ENCODE data around the gene NUP50. TPM values are rescaled to one million over a fixed set of nuclear protein-coding genes. Genes with fewer than 3 reads are reported as not detected.
A peak's percentile ranks its signal among the peaks of the same experiment; 100 is the strongest.

NUP50 gene
- total RNA-seq, 1 experiment from 2014 or later = 186 TPM

- in situ Hi-C loops (cut with HindIII; ENCODE audit: low pct_unique_long_range_greater_than_20kb, low sequenced_read_pairs) = no loop called here
- no peak for DNase-seq (ENCODE audit: low read depth, low spot score)
Measured at GRCh38 chr22:45155050-45155840, 8.5 kb upstream of the NUP50 start.

- in situ Hi-C loops (cut with HindIII; ENCODE audit: low pct_unique_long_range_greater_than_20kb, low sequenced_read_pairs) = no loop called here
Measured at GRCh38 chr22:45157907-45158306, 5.8 kb upstream of the NUP50 start.

GRCh38 chr22:45159652-45160462 lies 3.9 kb upstream of the NUP50 start:
- in situ Hi-C loops (cut with HindIII; ENCODE audit: low pct_unique_long_range_greater_than_20kb, low sequenced_read_pairs) = no loop called here
- peak; percentile 61 for DNase-seq (ENCODE audit: low read depth, low spot score)

More at GRCh38 chr22:45157907-45158306, 5.8 kb upstream of the NUP50 start:
- no peak for DNase-seq (ENCODE audit: low read depth, low spot score)

GRCh38 chr22:45162531-45162930 lies 1.2 kb upstream of the NUP50 start:
- DNase-seq (ENCODE audit: low read depth, low spot score) = no peak
- in situ Hi-C loops (cut with HindIII; ENCODE audit: low pct_unique_long_range_greater_than_20kb, low sequenced_read_pairs) = no loop called here

GRCh38 chr22:45163099-45163450 lies 650 bp upstream of the NUP50 start:
- DNase-seq (ENCODE audit: low read depth, low spot score) = peak; percentile 44
- in situ Hi-C loops (cut with HindIII; ENCODE audit: low pct_unique_long_range_greater_than_20kb, low sequenced_read_pairs) = no loop called here

- DNase-seq (ENCODE audit: low read depth, low spot score) = no peak
- in situ Hi-C loops (cut with HindIII; ENCODE audit: low pct_unique_long_range_greater_than_20kb, low sequenced_read_pairs) = no loop called here
Measured at GRCh38 chr22:45164270-45165088, 754 bp downstream of the NUP50 start.

GRCh38 chr22:45166932-45167331 lies 3.2 kb downstream of the NUP50 start:
- in situ Hi-C loops (cut with HindIII; ENCODE audit: low pct_unique_long_range_greater_than_20kb, low sequenced_read_pairs) = no loop called here
- DNase-seq (ENCODE audit: low read depth, low spot score) = no peak

- DNase-seq (ENCODE audit: low read depth, low spot score) = no peak
Measured at GRCh38 chr22:45169591-45170466, 6.1 kb downstream of the NUP50 start.

GRCh38 chr22:45171830-45172229 lies 8.1 kb downstream of the NUP50 start:
- in situ Hi-C loops (cut with HindIII; ENCODE audit: low pct_unique_long_range_greater_than_20kb, low sequenced_read_pairs) = no loop called here
- no peak for DNase-seq (ENCODE audit: low read depth, low spot score)

More at GRCh38 chr22:45169591-45170466, 6.1 kb downstream of the NUP50 start:
- in situ Hi-C loops (cut with HindIII; ENCODE audit: low pct_unique_long_range_greater_than_20kb, low sequenced_read_pairs) = no loop called here

- no peak for DNase-seq (ENCODE audit: low read depth, low spot score)
- in situ Hi-C loops (cut with HindIII; ENCODE audit: low pct_unique_long_range_greater_than_20kb, low sequenced_read_pairs) = no loop called here
Measured at GRCh38 chr22:45172881-45173585, 9.3 kb downstream of the NUP50 start.

GRCh38 chr22:45179276-45180049 lies 15.7 kb downstream of the NUP50 start:
- no peak for DNase-seq (ENCODE audit: low read depth, low spot score)
- in situ Hi-C loops (cut with HindIII; ENCODE audit: low pct_unique_long_range_greater_than_20kb, low sequenced_read_pairs) = no loop called here

- no peak for DNase-seq (ENCODE audit: low read depth, low spot score)
- in situ Hi-C loops (cut with HindIII; ENCODE audit: low pct_unique_long_range_greater_than_20kb, low sequenced_read_pairs) = no loop called here
Measured at GRCh38 chr22:45180146-45180679, 16.5 kb downstream of the NUP50 start.

- DNase-seq (ENCODE audit: low read depth, low spot score) = no peak
- in situ Hi-C loops (cut with HindIII; ENCODE audit: low pct_unique_long_range_greater_than_20kb, low sequenced_read_pairs) = no loop called here
Measured at GRCh38 chr22:45181240-45181639, 17.5 kb downstream of the NUP50 start.

GRCh38 chr22:45181766-45182165 lies 18.0 kb downstream of the NUP50 start:
- DNase-seq (ENCODE audit: low read depth, low spot score) = no peak
- in situ Hi-C loops (cut with HindIII; ENCODE audit: low pct_unique_long_range_greater_than_20kb, low sequenced_read_pairs) = no loop called here

- in situ Hi-C loops (cut with HindIII; ENCODE audit: low pct_unique_long_range_greater_than_20kb, low sequenced_read_pairs) = no loop called here
Measured at GRCh38 chr22:45183974-45184373, 20.2 kb downstream of the NUP50 start.

More at GRCh38 chr22:45183974-45184373, 20.2 kb downstream of the NUP50 start:
- DNase-seq (ENCODE audit: low read depth, low spot score) = no peak
